Cardiac septum (tissue), 1 donor: ENCODE measurements around the gene C5. TPM values are rescaled to one million over a fixed set of nuclear protein-coding genes. Genes with fewer than 3 reads are reported as not detected.

Source experiments
- DNase-seq: peaks from one replicate; pipeline ENCODE4 v3.0.0-alpha.2; 2020; ENCODE audit warnings: low spot score
- intact Hi-C: fragments of 100-400 bp; cut with DNase I; formaldehyde crosslinking; loops from one replicate; pipeline ENCODE4 v1.14.0; 2022
- total RNA-seq: library from RNA; stranded (reverse); fragmentation: NEBNext Ultra II Directional; extraction: Animal tissue kit (Norgen Biotek cat#: 25700); gene quantifications from one replicate; pipeline ENCODE4 v1.2.1, GENCODE V29; 2021
- donor health status: DM: no; HTN: no; CAD: no.

Gene C5
- total RNA-seq, 1 donor from 2014 or later, result 1.1 TPM

DNA sequence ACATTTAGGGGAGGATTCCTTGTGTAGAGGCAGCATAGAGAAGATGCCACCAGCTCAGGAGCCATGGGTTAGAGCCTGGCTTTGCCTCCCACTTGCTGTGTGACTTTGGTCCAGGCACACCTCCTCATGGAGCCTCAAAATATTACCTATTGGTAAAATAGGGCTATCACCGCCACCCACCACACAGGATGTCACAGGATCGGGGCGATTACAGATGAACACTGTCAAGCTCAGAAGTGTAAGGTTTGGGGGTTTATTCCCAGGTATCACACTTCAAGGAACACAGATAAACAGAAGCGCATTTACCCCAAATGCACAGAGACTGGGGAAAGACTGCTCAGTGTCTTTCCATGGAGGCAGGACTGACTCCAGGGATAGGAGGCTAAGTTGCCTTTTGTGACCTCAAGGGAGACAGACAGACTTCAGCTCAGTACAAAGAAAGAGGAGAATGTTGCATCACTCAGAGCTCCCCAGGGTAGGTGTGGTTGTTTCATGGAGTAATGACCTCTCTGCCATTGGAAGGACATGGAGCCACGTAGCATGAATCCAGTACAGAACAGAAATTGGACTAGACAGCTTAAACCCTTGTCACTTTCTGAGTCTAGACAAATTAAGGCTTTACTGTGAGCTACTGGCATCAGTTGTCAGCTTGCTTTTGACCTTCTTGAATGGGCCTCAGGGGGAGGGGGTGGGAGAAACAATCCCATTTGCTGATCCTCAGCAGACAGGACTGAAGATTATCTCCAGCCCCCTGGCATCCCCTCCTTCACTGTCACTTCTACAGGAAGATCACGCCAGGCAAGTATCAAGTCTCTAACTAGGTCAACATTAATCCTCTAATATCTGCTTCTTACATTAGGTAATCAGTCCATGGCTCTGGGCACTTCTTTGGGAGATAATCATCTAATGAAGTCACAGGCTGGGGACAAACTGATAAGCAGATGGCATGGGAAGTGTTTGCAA, 130.0 kb downstream of the C5 start:
- intact Hi-C loops, result no loop called here
- no peak for DNase-seq

DNA sequence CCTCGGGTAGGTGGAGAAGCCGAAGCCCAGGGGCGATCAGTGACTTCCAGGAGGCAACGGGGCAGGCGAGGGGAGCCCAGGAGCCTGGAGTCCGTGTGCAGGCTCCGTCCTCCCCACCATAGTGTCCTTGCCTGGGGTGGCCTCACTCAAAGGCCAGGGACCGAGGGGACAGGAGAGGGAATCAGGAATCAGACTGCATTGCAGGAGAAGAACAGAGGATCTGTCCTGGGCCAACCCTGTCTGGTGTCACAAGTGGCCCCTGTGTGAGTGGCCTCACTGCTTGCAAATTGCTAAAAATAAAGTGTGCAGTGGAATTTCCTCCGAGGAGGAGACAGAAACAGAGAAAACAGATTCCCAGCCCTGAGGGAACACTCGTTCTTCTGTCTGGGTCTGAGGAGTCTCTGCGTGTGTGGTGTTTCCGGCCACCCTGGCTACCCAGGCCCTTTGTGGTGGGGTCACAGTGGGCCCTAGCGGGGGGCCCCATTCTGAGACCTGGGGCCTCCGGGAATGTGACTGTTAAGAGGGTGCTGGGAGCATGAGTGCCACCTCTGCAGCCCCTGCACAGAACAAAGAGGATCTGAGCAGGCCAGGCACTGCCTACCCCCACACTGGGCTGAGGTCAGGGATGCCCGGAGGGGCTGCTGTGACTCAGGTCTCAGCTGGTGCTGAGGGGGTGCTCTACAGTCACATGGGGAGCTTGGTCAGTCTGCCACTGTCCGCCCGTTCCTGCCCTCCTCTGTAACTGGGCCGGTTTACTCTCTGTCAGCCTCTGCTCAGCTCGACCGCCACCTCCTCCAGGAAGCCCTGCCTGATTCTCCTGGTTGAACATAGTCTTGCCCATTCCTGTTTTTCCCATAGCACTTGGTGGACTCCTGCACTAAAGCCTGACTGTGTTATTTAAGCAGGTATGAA, 130.9 kb downstream of the C5 start:
- DNase-seq, result no peak
- intact Hi-C loops, result no loop called here

DNA sequence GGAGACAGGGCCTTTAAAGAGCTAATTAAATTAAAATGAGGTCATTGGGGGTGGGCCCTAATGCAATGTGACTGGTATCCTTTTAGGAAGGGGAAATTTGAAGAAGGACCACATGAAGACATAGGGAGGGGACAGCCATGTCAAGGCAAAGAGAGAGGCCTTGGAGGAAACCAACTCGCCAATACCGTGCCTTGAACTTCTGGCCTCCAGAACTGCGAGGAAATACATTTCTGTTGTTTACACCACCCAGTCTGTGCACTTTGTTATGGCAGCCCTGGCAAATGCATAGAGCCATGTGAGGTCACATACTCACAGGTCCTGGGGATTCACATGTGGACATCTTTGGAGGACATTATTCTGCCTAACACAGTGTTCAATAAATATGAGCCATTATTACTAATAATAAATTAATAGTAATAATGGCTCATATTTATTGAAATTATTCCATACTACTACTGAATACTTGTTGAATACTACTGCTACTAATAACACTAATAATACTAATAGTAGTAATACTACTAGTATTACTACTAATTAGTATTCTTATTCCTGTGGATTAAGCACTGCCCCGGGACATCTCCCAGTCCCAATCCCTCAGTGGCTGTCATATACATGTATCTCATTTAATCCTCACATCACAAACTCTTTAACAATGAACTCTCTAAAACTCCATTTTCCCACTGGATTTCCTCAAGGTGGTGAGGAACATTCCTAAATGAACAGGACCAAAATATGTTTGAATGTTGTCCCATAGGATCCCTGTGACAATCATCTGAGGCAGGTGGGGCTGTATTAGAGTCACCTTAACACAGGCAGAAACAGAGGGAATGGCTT, 131.9 kb downstream of the C5 start:
- DNase-seq, result no peak
- intact Hi-C loops, result no loop called here

DNA sequence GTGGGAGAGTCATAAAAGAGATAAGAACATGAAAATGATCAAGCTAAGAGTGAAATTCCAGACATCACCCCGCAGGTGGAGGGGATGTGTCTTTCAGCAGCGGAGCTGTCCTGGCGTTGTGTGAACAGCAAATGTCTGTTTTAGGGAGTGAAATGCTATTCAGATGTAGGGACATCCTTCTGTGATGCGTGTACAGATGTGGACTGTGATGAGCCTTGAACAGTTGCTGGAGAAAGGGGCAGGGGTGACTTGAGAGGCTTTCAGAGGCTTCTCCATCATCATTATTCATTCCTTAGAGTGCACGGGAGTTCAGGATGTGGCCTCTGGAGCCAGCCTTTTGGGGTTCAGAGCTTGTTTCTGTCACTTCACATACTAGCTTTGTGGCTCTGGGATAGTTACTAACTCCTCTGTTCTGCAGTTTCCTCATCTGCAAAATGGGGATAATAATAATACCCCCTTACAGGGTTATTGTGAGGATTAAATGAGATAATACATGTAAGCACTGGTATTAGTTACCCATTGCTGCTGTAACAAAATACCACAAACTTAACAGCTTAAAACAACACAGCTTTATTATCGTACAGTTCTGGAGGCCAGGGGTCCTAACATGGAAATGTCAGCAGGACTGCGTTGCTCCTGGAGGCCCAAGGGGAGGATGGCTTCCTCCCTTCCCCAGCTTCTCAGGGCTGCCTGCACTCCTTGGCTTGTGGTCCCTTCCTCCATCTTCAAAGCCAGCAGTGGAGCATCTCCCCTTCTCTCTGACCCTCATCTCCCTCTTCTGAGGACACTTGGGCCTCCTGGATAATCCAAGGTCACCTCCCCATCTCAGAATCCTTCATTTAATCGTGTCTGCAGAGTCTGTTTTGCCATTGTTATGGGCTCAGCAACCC, 132.8 kb downstream of the C5 start:
- DNase-seq, result no peak
- intact Hi-C loops, result no loop called here

DNA sequence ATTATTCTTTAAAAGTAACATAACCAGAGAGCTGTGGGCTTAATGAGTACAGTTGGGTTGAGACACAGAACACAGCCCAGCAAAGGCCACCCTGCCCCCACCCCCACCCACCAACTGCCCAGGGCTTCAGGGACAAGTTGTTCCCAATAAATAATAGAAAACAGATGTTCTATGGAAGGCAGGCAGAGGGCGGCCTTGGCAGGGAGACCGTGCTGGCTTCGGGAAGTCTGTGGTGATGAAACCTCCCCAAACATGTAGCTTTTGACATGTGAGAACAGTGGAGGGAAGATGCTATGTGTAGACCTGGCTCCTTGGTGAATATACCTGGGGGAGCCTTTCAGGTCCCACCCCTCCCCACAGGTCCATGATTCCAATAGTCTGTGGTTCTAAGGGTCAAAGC, 133.5 kb downstream of the C5 start:
- no peak for DNase-seq
- intact Hi-C loops, result no loop called here

DNA sequence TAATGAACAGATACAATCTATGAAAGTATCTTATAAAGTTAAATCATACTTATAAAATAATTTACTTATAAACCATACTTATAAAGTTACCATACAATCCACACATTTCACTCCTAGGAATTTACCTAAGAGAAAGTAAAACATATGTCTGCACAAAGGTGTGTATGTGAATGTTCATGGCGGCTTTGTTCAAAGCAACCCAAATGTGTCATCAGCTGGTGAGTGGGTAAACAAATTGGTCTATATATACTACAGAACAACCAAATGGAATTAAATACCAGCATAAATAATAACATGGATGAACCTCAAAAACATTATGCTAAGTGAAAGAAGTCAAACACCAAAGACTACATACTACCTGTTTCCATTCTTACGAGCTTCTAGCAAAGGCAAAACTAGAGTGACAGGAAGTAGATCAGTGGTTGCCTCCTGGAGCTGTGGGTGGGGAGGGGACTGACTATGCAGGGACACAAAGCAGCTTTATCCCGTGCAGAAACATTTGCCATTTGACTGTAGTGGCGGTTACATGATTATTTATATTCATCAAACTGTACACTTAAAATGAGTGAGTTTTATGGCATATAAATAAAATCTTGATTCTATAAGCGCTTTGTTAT, 134.1 kb downstream of the C5 start:
- DNase-seq, result no peak
- intact Hi-C loops, result no loop called here

DNA sequence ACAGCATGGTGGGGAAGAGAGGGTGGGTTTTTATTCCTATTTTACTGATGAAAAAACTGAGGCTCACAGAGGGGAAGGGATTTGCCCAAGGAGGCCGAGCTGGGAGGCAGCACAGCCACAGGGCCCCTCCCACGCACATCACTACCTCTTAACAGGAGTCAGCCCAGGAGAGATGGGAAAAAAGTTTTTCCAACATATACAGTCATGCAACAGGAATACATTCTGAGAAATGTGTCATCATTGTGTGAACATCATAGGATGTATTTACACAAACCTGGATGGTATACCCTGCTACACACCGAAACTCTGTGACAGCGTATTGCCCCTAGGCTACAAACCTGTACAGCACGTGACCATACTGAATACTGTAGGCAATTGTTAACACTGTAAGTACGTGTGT, 135.1 kb downstream of the C5 start:
- intact Hi-C loops, result no loop called here
- DNase-seq, result no peak

DNA sequence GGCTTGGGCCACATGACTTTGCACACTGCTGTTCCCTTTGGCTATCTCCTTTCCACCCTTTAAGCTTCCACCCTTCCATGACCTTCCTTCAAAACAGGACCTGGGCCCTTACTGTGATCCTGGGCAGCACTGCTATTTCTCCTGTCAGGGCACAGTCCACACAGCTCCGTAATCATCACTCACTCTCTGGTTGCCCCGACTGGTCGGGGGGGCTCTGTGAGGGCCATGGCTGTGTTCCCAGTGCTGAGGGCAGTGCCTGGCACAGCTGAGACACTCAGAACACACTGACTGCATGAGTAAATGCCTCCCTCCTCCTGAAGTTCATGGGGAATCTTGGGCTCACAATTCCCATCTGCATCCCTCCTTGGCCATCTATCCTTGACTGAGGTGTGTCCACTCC, 135.7 kb downstream of the C5 start:
- no peak for DNase-seq
- intact Hi-C loops, result no loop called here

DNA sequence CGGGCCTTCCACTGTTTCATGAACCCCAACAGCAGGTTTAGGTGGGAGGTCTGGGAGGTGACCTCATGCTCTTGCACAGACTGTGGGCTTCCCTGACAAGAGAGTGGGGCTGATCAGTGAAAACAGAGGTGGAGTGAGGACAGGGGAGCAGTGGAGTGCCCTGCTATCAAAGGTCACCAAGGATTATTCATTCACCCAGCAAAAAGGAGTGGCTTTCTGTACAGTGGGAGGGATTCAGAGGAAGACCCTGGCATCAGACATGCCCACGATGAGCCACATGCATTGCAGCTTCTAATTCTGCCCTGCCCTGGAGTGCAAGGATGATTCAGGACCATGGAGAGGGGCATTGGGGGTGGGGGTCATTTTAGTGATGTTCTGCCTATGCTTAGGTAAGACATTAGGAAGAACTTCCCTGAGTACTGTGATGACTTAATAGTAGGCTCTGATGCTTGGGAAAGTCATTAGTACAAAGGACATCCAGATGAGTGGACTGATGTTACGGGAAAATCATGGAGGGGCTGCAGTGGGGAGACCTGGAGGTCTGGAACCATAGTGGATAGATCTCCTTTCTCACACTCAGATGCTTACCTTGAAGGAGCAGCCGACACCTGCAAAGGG, 136.3 kb downstream of the C5 start:
- no peak for DNase-seq

DNA sequence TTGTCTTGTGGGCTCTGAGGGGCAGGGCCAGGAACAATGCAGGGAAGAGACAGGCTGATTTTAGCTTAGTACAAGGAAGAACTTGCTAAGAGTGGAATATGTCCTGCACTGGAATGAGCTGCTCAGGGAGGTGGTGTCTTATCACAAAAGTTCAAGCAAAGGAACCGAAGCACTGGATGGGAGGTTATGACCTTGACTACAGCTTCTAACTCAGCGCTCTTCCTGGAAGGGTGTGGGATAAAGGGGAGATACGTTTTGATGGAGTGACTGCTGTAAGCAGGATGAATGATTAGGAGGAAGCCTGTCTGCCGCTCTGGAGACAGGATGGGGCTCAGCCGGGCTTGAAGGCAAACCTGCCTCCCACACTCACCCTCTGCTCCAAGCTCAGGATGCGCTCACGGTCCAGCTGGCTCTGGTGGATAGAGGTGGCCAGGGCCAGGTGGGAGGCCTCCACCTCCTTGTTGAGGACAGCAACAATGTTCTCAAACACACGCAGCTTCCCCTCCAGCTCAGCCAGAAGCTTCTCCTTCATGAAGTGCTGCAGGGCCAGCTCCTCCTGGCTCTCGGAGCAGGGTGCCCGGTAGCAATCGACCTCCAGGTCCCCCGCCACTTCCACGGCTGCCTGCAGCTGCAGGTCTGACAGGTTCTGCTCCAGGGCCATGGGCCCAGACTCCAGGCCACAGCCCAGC, 137.0 kb downstream of the C5 start:
- intact Hi-C loops, result no loop called here
- no peak for DNase-seq

More for the DNA sequence above, 136.3 kb downstream of the C5 start:
- intact Hi-C loops, result no loop called here

DNA sequence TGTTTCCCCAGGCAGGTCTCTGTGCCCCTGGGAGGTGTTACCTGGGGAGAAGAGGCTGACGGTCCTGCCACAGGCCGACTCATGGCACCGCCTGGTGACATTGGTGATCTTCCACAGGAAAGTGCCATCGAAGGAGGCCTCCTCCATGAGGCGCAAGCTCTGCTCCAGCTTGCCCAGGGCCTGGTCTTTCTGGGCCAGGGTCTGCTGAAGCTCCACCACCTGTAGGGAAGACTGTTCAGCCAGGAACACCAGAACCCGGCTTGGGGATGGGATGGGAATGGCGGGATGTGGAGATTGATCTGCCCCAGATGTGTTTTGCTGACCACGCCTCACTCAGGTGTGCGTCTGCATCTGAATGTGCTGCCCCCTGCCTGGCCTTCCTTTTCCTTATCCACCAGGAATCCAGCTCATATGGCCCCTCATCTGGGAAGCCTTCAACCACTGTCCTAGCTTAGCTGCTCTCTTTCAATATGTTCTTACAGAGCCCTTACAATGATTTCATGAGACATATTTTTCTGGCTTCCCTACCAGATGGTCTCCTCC, 138.7 kb downstream of the C5 start:
- no peak for DNase-seq
- intact Hi-C loops, result no loop called here

DNA sequence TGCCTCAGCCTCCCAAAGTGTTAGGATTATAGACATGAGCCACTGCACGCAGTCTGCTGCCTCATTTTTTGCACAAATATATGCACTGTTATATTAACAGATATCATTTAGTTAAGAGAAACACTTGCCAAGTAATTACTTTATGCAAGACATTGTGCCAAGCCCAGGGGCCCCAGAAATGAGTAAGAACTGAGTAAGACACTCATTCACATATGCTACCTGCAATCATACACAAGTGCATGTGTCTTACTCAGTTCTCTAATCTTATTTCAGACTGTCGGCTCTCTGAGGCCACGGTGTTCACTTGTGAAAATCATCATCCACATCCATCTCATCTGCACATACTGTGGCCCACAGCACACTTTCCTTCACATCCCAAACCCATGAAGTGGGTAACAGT, 139.4 kb downstream of the C5 start:
- intact Hi-C loops, result no loop called here

DNA sequence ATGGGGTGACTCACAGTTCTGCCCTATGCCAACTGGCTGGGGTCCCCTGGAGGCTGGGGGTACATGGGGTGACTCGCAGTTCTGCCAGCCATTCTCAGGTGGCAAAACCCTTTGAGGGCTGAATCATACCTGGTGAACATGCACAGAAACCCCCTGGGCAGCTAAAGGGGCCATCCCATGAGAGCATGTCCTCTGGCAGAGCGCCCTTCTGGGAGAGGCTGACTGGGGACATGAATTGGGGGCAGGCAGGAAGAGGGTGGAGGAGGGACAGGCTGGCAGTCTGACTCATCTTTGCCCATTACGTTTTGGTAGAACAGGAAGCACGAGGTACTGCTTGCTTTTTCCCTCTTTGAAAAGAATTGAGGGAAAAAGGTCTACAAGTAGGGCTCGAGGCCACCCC, 140.2 kb downstream of the C5 start:
- no peak for DNase-seq
- intact Hi-C loops, result no loop called here

More for the DNA sequence above, 139.4 kb downstream of the C5 start:
- DNase-seq, result no peak

DNA sequence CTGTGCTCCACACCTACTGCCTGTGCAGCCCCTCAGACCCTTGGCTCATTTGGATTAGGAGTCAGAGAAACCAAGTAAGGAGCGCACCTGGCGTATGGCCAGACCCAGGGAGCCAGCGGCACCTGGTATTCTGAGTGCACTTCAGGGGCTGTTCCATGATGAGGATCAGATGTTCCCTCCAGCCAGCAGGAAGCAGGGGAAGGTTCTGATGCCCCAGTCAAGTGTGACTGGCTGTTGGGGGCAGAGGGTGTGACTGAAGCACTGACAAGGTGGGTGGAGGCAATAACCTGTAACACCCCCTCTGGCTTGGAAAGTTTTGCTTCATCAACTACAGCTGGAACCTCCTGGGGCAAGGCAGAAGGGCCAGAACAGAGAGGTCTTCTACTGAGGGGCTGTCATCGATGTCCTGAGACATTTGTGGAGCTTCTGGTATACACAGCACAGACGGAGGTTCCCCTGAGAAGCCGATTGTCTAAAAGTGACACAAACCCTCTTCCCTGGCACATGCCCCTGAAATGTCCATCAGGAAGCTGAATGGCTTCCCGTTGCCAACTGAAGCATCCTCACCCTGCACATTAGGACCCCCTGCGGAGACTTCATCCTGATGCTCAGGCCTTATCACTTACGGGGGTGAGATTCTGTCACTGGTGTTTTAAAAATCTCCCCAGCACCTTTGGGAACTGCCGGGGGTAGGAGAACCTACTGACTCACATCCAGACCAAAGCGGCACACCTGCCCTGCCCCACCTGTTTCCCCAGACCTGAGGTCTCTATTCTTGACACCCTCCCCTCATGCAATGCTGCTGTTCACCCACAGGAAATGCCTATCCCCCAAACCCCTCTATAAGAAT, 144.5 kb downstream of the C5 start:
- intact Hi-C loops, result no loop called here
- no peak for DNase-seq

DNA sequence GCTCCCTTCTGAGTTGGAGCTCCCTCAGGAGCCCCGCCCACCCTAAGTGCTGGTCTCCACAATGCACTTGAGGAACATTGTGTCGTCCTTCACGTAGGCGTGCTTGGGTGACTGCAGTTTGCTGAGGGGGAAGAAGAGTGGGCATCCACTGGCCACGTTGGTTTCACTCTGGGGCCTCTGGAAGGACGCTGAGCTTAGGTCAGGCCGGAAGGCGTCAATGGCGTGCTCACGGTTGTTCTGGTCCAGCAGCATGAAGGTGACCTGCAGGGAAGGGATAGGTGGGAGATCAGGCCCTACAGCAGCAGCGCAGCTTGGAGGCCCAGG, 145.1 kb downstream of the C5 start:
- DNase-seq, result no peak
- intact Hi-C loops, result no loop called here
